Stomach smooth muscle (tissue), 2 donors: ENCODE measurements around the gene DOCK10.

ENCODE experiments used
- H3K27ac ChIP-seq: one replicate; pipeline ENCODE4 v1.7.0; 2013; ENCODE audit warnings: mild to moderate bottlenecking, low read length, inconsistent platforms
- H3K27me3 ChIP-seq, 2 donors: one replicate each; pipeline ENCODE4 v1.7.0; 2013; ENCODE audit warnings: low read length in 2 of 2; ENCODE audit not compliant: insufficient read depth in 2 of 2, control insufficient read depth in 1 of 2
- H3K36me3 ChIP-seq, 2 donors: one replicate each; pipeline ENCODE4 v1.7.0; 2013; ENCODE audit warnings: low read length in 2 of 2; ENCODE audit not compliant: control insufficient read depth in 2 of 2, insufficient read depth in 2 of 2
- H3K4me1 ChIP-seq: one replicate; pipeline ENCODE4 v1.7.0; 2013; ENCODE audit warnings: low read length; ENCODE audit not compliant: control insufficient read depth, insufficient read depth
- H3K4me3 ChIP-seq, 2 donors: one replicate each; pipeline ENCODE4 v1.7.0; 2013; ENCODE audit warnings: low read length in 2 of 2
- H3K9ac ChIP-seq, 2 donors: one replicate each; pipeline ENCODE4 v1.7.0; 2013; ENCODE audit warnings: low read length in 2 of 2, mild to moderate bottlenecking in 1 of 2
- H3K9me3 ChIP-seq, 2 donors: one replicate each; pipeline ENCODE4 v1.7.0; 2013; ENCODE audit warnings: low read length in 2 of 2; ENCODE audit not compliant: control insufficient read depth in 2 of 2
- donor health status: healthy.
- donor health status: Pancreatic carcinoma.

Gene DOCK10

DNA sequence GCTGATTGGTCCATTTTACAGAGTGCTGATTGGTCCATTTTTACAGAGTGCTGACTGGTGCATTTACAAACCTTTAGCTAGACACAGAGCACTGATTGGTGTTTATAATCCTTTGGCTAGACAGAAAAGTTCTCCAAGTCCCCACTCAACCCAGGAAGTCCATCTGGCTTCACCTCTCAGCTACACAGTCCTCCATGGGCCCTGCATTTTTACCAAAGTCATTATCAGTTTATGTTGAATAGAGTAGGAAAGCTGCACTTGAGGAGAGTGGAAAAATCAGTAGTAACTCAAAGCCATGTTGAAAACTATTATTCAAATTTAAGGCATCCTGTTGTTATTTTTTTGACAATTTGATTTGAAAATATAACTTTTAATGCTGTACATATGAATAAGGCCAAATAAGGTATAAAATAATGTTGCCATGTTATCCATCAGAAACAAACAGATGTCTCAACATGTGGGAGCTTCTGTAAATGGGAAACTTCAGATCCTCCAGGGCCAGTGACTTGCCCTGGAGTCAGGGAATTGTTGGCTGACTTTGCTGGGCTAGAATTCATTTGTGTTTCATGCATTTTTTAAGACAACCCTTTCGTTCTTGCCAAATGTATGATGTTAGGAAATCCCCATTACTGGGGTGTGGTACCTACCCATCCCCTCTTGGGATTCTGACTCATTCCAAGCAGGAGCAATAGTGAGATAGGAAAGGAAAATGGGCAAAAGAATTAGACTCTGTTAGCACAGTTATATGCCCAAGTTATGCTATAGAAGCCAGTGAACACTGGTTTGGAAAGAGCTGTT lies 288.3 kb downstream of the DOCK10 start:
- peaks cover 0 to 4% of the 10 kb centered on the region in 2 donors for H3K9me3 ChIP-seq
- H3K4me1 ChIP-seq, result no peaks in the 10 kb centered on the region
- no peaks in the 10 kb centered on the region for H3K36me3 ChIP-seq
- H3K9ac ChIP-seq, result no peak overlapping the region
- H3K27me3 ChIP-seq, result no peaks in the 10 kb centered on the region
- H3K4me3 ChIP-seq, result no peak overlapping the region
- no peak overlapping the region for H3K27ac ChIP-seq

- H3K27ac ChIP-seq, result no peak overlapping the region
- H3K4me3 ChIP-seq, result no peak overlapping the region
- no peaks in the 10 kb centered on the region for H3K36me3 ChIP-seq
- H3K27me3 ChIP-seq, result no peaks in the 10 kb centered on the region
- H3K9me3 ChIP-seq, result no peaks in the 10 kb centered on the region
- no peaks in the 10 kb centered on the region for H3K4me1 ChIP-seq
- no peak overlapping the region for H3K9ac ChIP-seq
Measured at GRCh38 chr2:224751996-224752698, 290.1 kb downstream of the DOCK10 start.

DNA sequence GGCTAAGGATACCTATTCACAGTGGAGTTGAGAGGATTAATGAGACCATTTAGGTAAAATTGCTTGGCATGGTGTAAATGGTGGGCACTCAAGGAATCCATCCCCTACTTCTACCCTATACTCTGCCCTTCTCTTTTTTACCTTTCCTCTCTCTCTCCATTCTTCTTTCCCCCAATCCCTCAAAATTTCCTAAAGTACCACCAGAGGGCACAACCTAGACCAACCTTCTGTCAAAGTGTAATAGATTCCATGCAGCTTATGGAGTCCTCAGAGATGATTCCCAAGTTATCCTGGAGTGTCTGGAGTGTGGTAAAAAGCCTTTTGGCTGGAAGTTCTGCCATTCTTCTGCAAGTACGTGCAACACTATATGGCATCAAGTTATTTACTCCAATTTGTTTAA lies 293.1 kb downstream of the DOCK10 start:
- Histone ChIP-seq H3K9me3 (no peaks in the 10 kb centered on the region), H3K27me3 (no peaks in the 10 kb centered on the region), H3K27ac (no peak overlapping the region), H3K4me1 (no peaks in the 10 kb centered on the region), H3K9ac (no peak overlapping the region), H3K4me3 (no peak overlapping the region), H3K36me3 (no peaks in the 10 kb centered on the region)

- Histone ChIP-seq H3K27ac (no peak overlapping the region), H3K9me3 (no peaks in the 10 kb centered on the region), H3K4me3 (no peak overlapping the region), H3K27me3 (no peaks in the 10 kb centered on the region), H3K36me3 (no peaks in the 10 kb centered on the region), H3K4me1 (no peaks in the 10 kb centered on the region), H3K9ac (no peak overlapping the region)
Measured at GRCh38 chr2:224747765-224748164, 294.5 kb downstream of the DOCK10 start.

GRCh38 chr2:224736227-224736626 lies 306.0 kb downstream of the DOCK10 start:
- Histone ChIP-seq H3K9me3 (peaks cover 0 to 2% of the 10 kb centered on the region in 2 donors), H3K27me3 (no peaks in the 10 kb centered on the region), H3K4me1 (no peaks in the 10 kb centered on the region), H3K27ac (no peak overlapping the region), H3K4me3 (no peak overlapping the region), H3K9ac (no peak overlapping the region), H3K36me3 (no peaks in the 10 kb centered on the region)

DNA sequence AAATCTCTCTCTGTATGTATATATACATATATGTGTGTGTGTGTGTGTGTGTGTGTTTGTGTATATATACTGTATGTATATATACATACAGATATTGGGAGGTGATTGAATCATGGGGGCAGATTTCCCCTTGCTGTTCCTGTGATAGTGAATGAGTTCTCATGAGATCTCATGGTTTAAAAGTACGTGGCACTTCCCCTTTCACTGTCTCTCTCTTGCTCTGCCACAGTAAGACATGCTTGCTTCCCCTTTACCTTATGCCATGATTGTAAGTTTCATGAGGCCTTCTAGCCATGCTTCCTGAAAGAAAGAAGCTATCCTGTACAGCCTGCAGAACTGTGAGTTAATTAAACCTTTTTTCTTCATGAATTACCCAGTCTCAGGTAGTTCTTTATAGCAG lies 307.3 kb downstream of the DOCK10 start:
- Histone ChIP-seq H3K36me3 (no peaks in the 10 kb centered on the region), H3K4me1 (no peaks in the 10 kb centered on the region), H3K27me3 (no peaks in the 10 kb centered on the region), H3K27ac (no peak overlapping the region), H3K9me3 (peaks cover 0 to 2% of the 10 kb centered on the region in 2 donors), H3K9ac (no peak overlapping the region), H3K4me3 (no peak overlapping the region)

GRCh38 chr2:224731665-224732064 lies 310.6 kb downstream of the DOCK10 start:
- no peaks in the 10 kb centered on the region for H3K36me3 ChIP-seq
- H3K9me3 ChIP-seq, result peaks cover 2 to 6% of the 10 kb centered on the region in 2 donors
- no peak overlapping the region for H3K4me3 ChIP-seq
- no peak overlapping the region for H3K27ac ChIP-seq
- H3K9ac ChIP-seq, result no peak overlapping the region
- H3K27me3 ChIP-seq, result no peaks in the 10 kb centered on the region
- H3K4me1 ChIP-seq, result no peaks in the 10 kb centered on the region

- no peaks in the 10 kb centered on the region for H3K36me3 ChIP-seq
- no peak overlapping the region for H3K9ac ChIP-seq
- H3K4me3 ChIP-seq, result no peak overlapping the region
- H3K4me1 ChIP-seq, result no peaks in the 10 kb centered on the region
- no peak overlapping the region for H3K27ac ChIP-seq
- no peaks in the 10 kb centered on the region for H3K27me3 ChIP-seq
- H3K9me3 ChIP-seq, result peaks cover 2 to 6% of the 10 kb centered on the region in 2 donors
Measured at GRCh38 chr2:224729435-224729834, 312.8 kb downstream of the DOCK10 start.

- Histone ChIP-seq H3K27me3 (no peaks in the 10 kb centered on the region), H3K9me3 (peaks cover 0 to 6% of the 10 kb centered on the region in 2 donors), H3K4me3 (no peak overlapping the region), H3K4me1 (no peaks in the 10 kb centered on the region), H3K27ac (no peak overlapping the region), H3K9ac (no peak overlapping the region), H3K36me3 (no peaks in the 10 kb centered on the region)
Measured at GRCh38 chr2:224724331-224724730, 317.9 kb downstream of the DOCK10 start.

DNA sequence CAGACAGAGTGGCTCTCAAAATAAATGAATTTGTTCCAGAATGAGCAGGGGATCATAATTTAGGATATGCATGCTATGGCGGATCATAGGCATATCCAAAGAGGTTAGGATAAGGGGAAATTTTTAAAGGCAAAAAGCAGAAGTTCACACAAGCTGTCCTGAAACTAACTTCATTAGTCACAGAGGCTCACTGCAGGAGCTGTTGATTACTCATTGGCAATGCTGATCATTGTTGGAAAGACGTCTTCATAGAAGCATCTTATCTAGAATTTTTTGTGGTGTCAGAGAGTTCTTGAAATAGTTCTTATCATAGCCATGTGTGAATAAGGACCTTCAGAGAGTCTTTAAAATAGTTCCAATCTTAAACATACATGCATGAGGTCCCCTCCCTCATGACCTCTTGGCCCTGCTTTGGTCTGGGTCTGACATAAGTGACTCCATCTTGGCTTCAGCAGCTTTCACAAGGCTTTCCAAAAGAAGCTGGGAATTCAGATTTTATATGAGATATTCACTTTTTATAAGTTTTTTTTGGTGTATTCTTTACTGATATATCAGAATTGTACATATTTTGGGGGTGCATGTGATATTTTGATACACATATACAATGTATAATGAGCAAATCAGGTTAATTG lies 318.6 kb downstream of the DOCK10 start:
- Histone ChIP-seq H3K36me3 (no peaks in the 10 kb centered on the region), H3K27me3 (no peaks in the 10 kb centered on the region), H3K9me3 (peaks cover 0 to 6% of the 10 kb centered on the region in 2 donors), H3K9ac (no peak overlapping the region), H3K27ac (no peak overlapping the region), H3K4me1 (no peaks in the 10 kb centered on the region), H3K4me3 (no peak overlapping the region)
